ENCODE results near the gene NR2E3.

The NR2E3 gene

GRCh38 chr15:71811752-71812735, 1.7 kb downstream of the NR2E3 start:
- CTCF ChIA-PET: interaction anchor here (0.5 to 1.0 kb wide), 2 partner anchors 10 to 372 kb away, joined by 5 read pairs; no protein-coding TSS in a partner anchor
- POLR2A ChIA-PET (ENCODE audit: low non-redundant PET): interaction anchor here (0.6 kb wide), 1 partner anchor 1431 kb away, joined by 3 read pairs; no protein-coding TSS in a partner anchor
- DNase-seq (ENCODE audit: low spot score): no peak
- no peak for TF ChIP-seq CTCF (conservative IDR thresholded peaks at IDR 0.05; ENCODE audit: low read depth)
- no peak overlapping the region for H3K27ac ChIP-seq

DNA sequence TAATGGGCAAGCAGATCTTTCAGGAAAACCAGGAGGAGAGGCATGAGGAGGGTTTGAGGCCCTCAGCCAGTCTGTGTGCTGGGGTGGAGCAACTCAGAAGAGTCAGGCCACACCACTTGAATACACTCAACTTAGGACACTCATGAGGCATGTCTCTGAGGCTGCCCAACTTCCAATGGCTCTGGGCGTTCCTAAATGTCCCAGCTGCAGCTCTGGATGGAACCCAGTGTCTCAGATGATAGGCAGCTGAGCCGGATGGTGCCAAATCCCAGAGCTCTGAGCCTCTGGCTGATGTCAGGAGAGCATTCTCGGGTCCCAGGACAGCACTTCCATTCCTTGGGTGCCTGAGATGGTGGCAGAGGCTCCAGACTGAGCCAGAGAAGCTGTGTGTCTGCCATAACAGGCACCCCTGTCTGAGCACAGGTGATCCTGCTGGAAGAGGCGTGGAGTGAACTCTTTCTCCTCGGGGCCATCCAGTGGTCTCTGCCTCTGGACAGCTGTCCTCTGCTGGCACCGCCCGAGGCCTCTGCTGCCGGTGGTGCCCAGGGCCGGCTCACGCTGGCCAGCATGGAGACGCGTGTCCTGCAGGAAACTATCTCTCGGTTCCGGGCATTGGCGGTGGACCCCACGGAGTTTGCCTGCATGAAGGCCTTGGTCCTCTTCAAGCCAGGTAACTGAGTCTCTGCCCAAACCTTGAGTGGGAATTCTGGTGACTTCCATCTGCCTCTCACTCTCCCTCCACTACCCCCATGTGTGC, 2.8 kb downstream of the NR2E3 start:
- ChIA-PET POLR2A (ENCODE audit: low non-redundant PET) (interaction anchor here (0.6 kb wide), 1 partner anchor 1432 kb away, joined by 3 read pairs; no protein-coding TSS in a partner anchor), CTCF (interaction anchor here (0.5 to 1.0 kb wide), 2 partner anchors 11 to 743 kb away, joined by 4 to 5 read pairs; no protein-coding TSS in a partner anchor)
- H3K27ac ChIP-seq: no peak overlapping the region
- TF ChIP-seq CTCF (conservative IDR thresholded peaks at IDR 0.05; ENCODE audit: low read depth): no peak
- DNase-seq (ENCODE audit: low spot score): no peak

DNA sequence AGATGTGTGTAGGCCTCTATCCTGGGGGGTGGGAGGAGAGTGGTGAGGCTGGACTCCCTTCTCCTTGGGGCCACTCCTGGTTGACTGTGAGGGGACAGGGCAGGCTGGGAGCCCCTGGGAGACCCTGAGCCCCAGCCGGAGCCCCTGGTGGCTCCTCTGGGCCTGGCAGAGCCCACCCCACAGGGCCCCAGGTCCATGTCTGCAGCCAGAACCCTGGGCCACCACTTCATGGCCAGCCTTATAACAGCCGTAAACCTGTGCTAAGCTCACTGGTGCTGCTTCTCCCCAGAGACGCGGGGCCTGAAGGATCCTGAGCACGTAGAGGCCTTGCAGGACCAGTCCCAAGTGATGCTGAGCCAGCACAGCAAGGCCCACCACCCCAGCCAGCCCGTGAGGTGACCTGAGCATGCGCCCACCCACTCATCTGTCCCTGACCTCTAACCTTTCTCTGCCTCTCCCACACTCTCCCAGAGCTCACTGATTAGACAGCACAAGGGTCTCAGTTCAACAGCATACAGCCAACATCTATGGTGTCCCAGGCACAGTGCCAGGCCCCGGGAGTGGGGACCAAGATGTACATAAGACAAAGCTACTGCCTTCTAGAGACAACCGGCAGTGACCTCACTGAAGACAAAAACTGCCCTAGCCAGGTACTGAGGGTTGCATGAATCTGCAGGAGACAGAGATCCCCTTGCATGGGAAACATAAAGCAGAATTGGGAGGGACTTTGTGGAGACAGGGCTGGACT, 3.5 kb downstream of the NR2E3 start:
- no peak for TF ChIP-seq CTCF (conservative IDR thresholded peaks at IDR 0.05; ENCODE audit: low read depth)
- DNase-seq (ENCODE audit: low spot score): no peak
- POLR2A ChIA-PET (ENCODE audit: low non-redundant PET): no interaction called here
- CTCF ChIA-PET: interaction anchor here (0.6 kb wide), 2 partner anchors 25 to 61 kb away, joined by 3 to 4 read pairs; no protein-coding TSS in a partner anchor
- H3K27ac ChIP-seq: no peak overlapping the region

DNA sequence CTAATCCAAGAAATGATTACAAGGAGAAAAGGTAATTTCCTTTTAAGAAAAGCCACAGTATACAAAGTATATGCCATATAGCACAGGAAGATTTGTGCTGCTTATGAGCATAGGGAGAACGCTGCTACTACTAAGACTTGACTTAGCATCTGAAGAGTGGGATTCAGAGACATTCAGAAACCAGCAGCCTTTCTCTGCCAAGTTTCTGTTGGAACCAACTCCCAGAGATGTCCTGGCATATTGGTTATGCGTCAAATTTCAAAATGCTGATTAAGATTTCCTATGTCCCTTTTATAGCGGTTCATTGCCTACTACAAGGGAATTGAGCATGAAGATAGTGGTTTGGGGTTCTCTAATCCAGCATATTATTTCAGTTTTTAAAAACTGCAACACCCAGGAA, 4.9 kb downstream of the NR2E3 start:
- CTCF ChIA-PET: no interaction called here
- no peak for TF ChIP-seq CTCF (conservative IDR thresholded peaks at IDR 0.05; ENCODE audit: low read depth)

DNA sequence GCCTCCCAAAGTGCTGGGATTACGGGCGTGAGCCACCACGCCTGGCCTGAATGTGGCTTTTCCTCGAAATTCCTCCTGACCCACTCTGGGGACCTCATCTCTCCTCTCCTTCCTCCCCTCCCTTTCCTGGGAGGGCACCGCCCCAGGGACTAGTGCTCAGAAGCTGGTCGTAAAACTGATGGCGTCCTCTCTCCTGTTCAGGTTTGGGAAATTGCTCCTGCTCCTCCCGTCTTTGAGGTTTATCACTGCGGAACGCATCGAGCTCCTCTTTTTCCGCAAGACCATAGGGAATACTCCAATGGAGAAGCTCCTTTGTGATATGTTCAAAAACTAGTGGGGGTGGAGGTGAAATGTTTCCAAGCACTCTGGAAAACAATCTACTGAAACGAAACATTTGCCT, 7.0 kb downstream of the NR2E3 start:
- ChIA-PET POLR2A (ENCODE audit: low non-redundant PET) (no interaction called here), CTCF (no interaction called here)
- no peak for TF ChIP-seq CTCF (conservative IDR thresholded peaks at IDR 0.05; ENCODE audit: low read depth)
- H3K27ac ChIP-seq: no peak overlapping the region
- DNase-seq (ENCODE audit: low spot score): no peak

More for the DNA sequence above, 4.9 kb downstream of the NR2E3 start:
- no peak overlapping the region for H3K27ac ChIP-seq
- no peak for DNase-seq (ENCODE audit: low spot score)
- POLR2A ChIA-PET (ENCODE audit: low non-redundant PET): no interaction called here
